ENCODE measurements around the gene NOA1. TPM values are rescaled to one million over a fixed set of nuclear protein-coding genes. Genes with fewer than 3 reads are reported as not detected.
A peak's percentile ranks its signal among the peaks of the same experiment; 100 is the strongest.

NOA1 gene
- total RNA-seq, 2 donors from 2014 or later: 26.9 to 28.1 TPM

DNA sequence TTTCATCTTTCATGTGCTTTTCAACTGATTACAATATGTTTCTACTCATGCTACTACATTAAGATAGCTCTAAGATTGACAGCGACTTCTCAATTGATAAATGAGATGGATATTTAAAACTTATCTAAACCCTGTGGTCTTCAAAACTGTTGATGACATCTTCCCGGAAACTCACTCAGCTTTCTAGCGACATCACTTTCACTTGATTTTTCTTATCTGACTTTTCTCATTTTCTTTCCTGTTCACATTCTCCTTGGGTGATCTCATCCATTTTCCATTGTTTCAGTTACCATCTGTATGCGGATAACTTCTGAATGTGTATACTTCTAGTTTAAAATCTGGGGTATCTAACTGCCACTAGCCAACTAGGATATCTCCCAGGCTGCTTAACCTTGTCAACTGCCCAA is 4.4 kb upstream of the NOA1 start:
- intact Hi-C loops (cut with DNase I): no loop called here
- no peaks in the 10 kb centered on the region for H3K36me3 ChIP-seq
- no peaks in the 10 kb centered on the region for H3K27me3 ChIP-seq
- no peak overlapping the region for H3K27ac ChIP-seq
- H3K9me3 ChIP-seq: no peaks in the 10 kb centered on the region
- no peak overlapping the region for H3K9ac ChIP-seq (ENCODE audit: low read depth in 2 of 2, low read length in 2 of 2)
- no peak for DNase-seq
- TF ChIP-seq, protein P1, sequence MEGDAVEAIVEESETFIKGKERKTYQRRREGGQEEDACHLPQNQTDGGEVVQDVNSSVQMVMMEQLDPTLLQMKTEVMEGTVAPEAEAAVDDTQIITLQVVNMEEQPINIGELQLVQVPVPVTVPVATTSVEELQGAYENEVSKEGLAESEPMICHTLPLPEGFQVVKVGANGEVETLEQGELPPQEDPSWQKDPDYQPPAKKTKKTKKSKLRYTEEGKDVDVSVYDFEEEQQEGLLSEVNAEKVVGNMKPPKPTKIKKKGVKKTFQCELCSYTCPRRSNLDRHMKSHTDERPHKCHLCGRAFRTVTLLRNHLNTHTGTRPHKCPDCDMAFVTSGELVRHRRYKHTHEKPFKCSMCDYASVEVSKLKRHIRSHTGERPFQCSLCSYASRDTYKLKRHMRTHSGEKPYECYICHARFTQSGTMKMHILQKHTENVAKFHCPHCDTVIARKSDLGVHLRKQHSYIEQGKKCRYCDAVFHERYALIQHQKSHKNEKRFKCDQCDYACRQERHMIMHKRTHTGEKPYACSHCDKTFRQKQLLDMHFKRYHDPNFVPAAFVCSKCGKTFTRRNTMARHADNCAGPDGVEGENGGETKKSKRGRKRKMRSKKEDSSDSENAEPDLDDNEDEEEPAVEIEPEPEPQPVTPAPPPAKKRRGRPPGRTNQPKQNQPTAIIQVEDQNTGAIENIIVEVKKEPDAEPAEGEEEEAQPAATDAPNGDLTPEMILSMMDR (IDR thresholded peaks at IDR 0.05): no peak
- H3K4me1 ChIP-seq: peaks cover 7% of the 10 kb centered on the region
- no peak overlapping the region for H3K4me3 ChIP-seq

DNA sequence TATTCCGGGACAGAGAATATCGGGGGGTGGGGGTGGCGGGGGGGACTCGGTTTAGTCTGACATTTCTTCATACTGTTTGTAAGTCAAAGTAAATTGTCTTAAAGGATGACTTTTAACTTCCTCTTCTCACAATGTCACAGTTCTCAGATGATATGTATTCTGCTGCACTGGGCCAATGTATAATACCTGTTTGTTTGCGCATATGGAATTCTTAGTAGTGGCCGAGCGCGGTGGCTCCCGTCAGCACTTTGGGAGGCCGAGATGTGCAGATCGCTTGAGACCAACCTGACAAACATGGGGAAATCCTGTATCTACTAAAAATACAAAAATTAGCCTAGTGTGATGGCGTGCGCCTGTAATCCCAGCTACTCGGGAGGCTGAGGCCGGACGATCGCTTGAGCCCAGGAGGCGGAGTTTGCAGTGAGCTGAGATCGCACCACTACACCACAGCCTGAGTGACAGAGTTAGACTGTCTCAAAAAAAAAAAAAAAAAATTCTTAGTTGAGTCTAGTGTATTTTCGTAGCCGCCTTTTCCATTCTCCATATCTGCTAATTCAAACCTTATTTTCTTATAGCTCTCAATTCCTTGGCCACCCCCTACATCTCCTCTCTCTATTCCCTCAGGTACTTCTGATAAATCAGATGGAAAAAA is 2.1 kb upstream of the NOA1 start:
- Histone ChIP-seq H3K9ac (ENCODE audit: low read depth in 2 of 2, low read length in 2 of 2) (peak overlapping the region; percentile 85 to 99), H3K27ac (peak overlapping the region; percentile 95), H3K4me3 (peak overlapping the region; percentile 94), H3K36me3 (no peaks in the 10 kb centered on the region), H3K27me3 (no peaks in the 10 kb centered on the region), H3K4me1 (peaks cover 11% of the 10 kb centered on the region), H3K9me3 (no peaks in the 10 kb centered on the region)
- peak; percentile 40 for DNase-seq
- TF ChIP-seq, protein P1 (IDR thresholded peaks at IDR 0.05): no peak
- intact Hi-C loops (cut with DNase I): no loop called here

DNA sequence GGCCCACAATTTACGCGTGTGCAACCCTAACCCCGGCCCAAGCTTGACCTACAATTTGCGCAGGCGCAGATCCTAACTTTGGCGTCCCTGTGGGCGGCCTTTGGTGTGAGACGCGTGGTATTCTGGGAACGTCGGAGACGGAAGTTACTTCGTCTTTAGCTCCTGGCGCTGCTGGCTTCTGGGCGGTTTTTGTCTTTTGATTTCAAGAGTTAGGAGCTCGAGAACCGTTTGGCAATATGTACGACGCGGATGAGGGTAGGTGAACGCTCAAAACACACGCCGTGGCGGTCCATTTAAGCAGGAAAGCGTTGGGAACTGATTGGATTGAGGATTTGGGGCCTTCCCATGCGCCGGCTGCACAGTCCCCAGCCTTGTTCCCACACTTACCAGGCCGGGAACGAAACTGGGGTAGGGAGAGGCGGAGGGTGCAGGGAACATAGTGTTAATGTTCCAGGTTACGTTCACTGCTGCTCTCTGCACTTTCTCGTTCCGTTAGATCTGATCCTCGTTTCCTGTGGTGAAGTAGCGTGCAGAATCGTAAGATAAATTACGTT is 1.4 kb upstream of the NOA1 start, which contains the start of gene POLR2B:
POLR2B (plus strand) TSS at position 147 of the 554 bp plus-strand sequence; CDS start at position 237, 90 bp downstream.
- TF ChIP-seq, protein P1 (IDR thresholded peaks at IDR 0.05): no peak
- H3K9ac ChIP-seq (ENCODE audit: low read depth in 2 of 2, low read length in 2 of 2): peak within 1 kb of the TSS; percentile 85 to 99
- no peaks in the 10 kb centered on the region for H3K27me3 ChIP-seq
- H3K36me3 ChIP-seq: no peaks in the 10 kb centered on the region
- H3K4me1 ChIP-seq: peaks cover 11% of the 10 kb centered on the region
- peak within 1 kb of the TSS; percentile 95 for H3K27ac ChIP-seq
- peak within 1 kb of the TSS; percentile 94 for H3K4me3 ChIP-seq
- DNase-seq: peak; percentile 98
- H3K9me3 ChIP-seq: no peaks in the 10 kb centered on the region
- intact Hi-C loops (cut with DNase I): no loop called here

DNA sequence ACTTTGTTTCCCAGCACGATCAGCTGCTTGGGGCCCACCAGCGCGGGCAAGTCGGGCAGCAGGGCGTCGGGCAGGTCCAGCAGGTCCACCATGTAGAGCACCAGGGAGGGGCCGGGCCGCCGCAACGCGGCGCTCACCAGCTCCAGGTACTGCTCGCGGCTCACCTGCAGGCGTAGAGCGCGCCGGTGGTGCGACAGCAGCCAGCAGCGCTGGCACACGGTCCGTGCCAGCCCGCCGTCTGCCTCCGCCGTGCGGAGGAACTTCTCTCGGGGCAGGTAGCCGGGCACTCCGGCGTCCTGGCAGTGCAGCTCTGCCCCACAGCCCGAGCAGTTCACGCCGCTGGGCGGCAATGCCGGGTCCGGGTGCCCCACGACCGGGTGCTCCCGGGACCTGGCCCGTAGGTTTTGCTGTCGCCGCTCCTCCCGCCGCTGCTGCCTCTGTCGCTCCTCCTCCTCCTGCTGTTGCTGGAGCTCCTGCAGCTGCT is 527 bp downstream of the NOA1 start:
- peak overlapping the region; percentile 94 for H3K4me3 ChIP-seq
- DNase-seq: peak; percentile 68
- H3K9me3 ChIP-seq: no peaks in the 10 kb centered on the region
- peaks cover 11% of the 10 kb centered on the region for H3K4me1 ChIP-seq
- peaks cover 14% of the 10 kb centered on the region for H3K36me3 ChIP-seq
- peak overlapping the region; percentile 72 to 95 for H3K9ac ChIP-seq (ENCODE audit: low read depth in 2 of 2, low read length in 2 of 2)
- H3K27ac ChIP-seq: peak overlapping the region; percentile 95
- H3K27me3 ChIP-seq: no peaks in the 10 kb centered on the region
- TF ChIP-seq, protein P1 (IDR thresholded peaks at IDR 0.05): no peak
- intact Hi-C loops (cut with DNase I): no loop called here

DNA sequence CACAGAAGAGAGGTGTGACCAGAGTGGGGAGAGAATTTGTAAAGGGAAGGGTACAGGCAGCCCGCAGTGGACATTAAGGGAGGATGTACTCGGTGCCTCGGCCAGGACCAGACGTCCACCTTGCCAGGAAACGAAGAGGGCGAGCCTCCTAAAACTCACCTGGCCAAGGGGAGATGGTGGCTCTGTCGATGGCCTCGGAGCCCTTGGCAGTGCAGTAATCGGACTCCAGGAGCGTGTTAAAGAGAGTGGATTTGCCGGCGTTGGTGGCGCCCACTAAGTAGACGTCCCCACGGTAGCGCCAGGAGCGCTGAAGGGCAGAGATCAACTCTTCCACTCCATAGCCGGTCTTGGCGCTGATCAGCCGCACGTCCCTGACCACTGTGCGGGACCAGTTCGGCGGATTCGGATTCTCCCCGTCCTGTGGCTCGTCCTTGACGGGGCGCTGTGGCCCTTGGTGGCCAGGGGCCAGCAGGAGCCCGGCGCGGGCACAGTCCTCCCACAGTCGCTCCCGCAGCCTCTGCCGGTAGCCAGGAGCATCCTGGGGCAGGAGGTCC is 1.0 kb downstream of the NOA1 start:
- Histone ChIP-seq H3K4me1 (peaks cover 11% of the 10 kb centered on the region), H3K4me3 (peak overlapping the region; percentile 94), H3K9ac (ENCODE audit: low read depth in 2 of 2, low read length in 2 of 2) (peak overlapping the region; percentile 72 to 95), H3K27me3 (no peaks in the 10 kb centered on the region), H3K9me3 (no peaks in the 10 kb centered on the region), H3K36me3 (peaks cover 18% of the 10 kb centered on the region), H3K27ac (peak overlapping the region; percentile 95)
- TF ChIP-seq, protein P1 (IDR thresholded peaks at IDR 0.05): no peak
- intact Hi-C loops (cut with DNase I): no loop called here
- DNase-seq: peak; percentile 25
